GM18507 (cell line): ENCODE data around the gene MAPKAPK3.
A peak's percentile ranks its signal among the peaks of the same experiment; 100 is the strongest.
"Not testable (repeated sequence)": the region's sequence is repeated elsewhere in the genome, so short reads cannot be mapped to it uniquely, and the experiment has no call there.

Source experiments
- DNase-seq: peaks from one replicate; pipeline ENCODE4 v3.0.0; 2011; ENCODE audit warnings: low read depth; ENCODE audit not compliant: insufficient read length; ENCODE audit errors: extremely low spot score
- FAIRE-seq: peaks from 2 replicates; lab custom pipeline; 2011; peaks lifted over from hg19 to GRCh38; lab: Jason Lieb, UNC

The MAPKAPK3 gene

GRCh38 chr3:50666837-50667236 lies 49.9 kb downstream of the MAPKAPK3 start:
- DNase-seq (no peak), FAIRE-seq (no peak)

- DNase-seq (no peak), FAIRE-seq (no peak)
Observed at GRCh38 chr3:50671331-50671730, 54.4 kb downstream of the MAPKAPK3 start.

- FAIRE-seq: no peak
Observed at GRCh38 chr3:50672656-50673055, 55.7 kb downstream of the MAPKAPK3 start.

GRCh38 chr3:50673931-50674330 lies 57.0 kb downstream of the MAPKAPK3 start:
- no peak for FAIRE-seq
- no peak for DNase-seq

More at GRCh38 chr3:50672656-50673055, 55.7 kb downstream of the MAPKAPK3 start:
- DNase-seq: no peak

GRCh38 chr3:50674349-50675178 lies 57.6 kb downstream of the MAPKAPK3 start, which contains the start of gene DOCK3:
DOCK3 (plus strand) TSS chr3:50674927; CDS start chr3:50675264, 337 bp downstream.
- DNase-seq (peak; percentile 56), FAIRE-seq (no peak)

- DNase-seq: no peak
- no peak for FAIRE-seq
Observed at GRCh38 chr3:50675179-50676030, 58.5 kb downstream of the MAPKAPK3 start.

GRCh38 chr3:50676031-50676705 lies 59.2 kb downstream of the MAPKAPK3 start:
- no peak for DNase-seq
- FAIRE-seq: no peak

- DNase-seq (no peak), FAIRE-seq (no peak)
Observed at GRCh38 chr3:50687127-50687751, 70.3 kb downstream of the MAPKAPK3 start.

- FAIRE-seq: no peak
- DNase-seq: no peak
Observed at GRCh38 chr3:50687916-50688315, 71.0 kb downstream of the MAPKAPK3 start.

GRCh38 chr3:50688602-50689001 lies 71.7 kb downstream of the MAPKAPK3 start:
- FAIRE-seq, DNase-seq: not testable (repeated sequence)

GRCh38 chr3:50689558-50689957 lies 72.6 kb downstream of the MAPKAPK3 start:
- no peak for FAIRE-seq
- no peak for DNase-seq

GRCh38 chr3:50695031-50695430 lies 78.1 kb downstream of the MAPKAPK3 start:
- DNase-seq: no peak
- FAIRE-seq: no peak

- DNase-seq (no peak), FAIRE-seq (no peak)
Observed at GRCh38 chr3:50696276-50696675, 79.3 kb downstream of the MAPKAPK3 start.

GRCh38 chr3:50698269-50698668 lies 81.3 kb downstream of the MAPKAPK3 start:
- FAIRE-seq (no peak), DNase-seq (no peak)
